H1 (cell line): ENCODE data around the gene DNAJB8. TPM values are rescaled to one million over a fixed set of nuclear protein-coding genes. Genes with fewer than 3 reads are reported as not detected.

Source experiments
- CTCF ChIA-PET: fragments of 300-600 bp; sonication (Branson Sonifier 250); formaldehyde crosslinking; loops from one replicate; lab custom pipeline; 2021; ENCODE audit not compliant: partially characterized antibody; lab: Charles Lee
- POLR2A ChIA-PET: fragments of 300-600 bp; sonication (Branson Sonifier 250); formaldehyde crosslinking; loops from one replicate; lab custom pipeline; 2021; ENCODE audit warnings: inconsistent platforms; ENCODE audit not compliant: partially characterized antibody; lab: Charles Lee
- DNase-seq, 2 experiments: peaks; one replicate each; pipeline versions ENCODE4 v3.0.0 to v3.0.0-alpha.2; 2010 to 2022; ENCODE audit warnings: low spot score in 2 of 2, low read depth in 1 of 2, mixed read lengths in 1 of 2
- FAIRE-seq: peaks from 2 replicates; lab custom pipeline; 2011; peaks lifted over from hg19 to GRCh38; lab: Jason Lieb, UNC
- H2AFZ ChIP-seq: 2 replicates; pipeline ENCODE4 v1.8.1; 2012; ENCODE audit warnings: low read length, inconsistent platforms
- H2AK5ac ChIP-seq: 2 replicates; pipeline ENCODE4 v1.6.1; 2013; ENCODE audit warnings: low read depth, low read length
- H2BK120ac ChIP-seq: replicated peaks from 2 replicates; pipeline ENCODE3; 2013; ENCODE audit warnings: low read depth, low read length, inconsistent platforms
- H2BK12ac ChIP-seq: 2 replicates; pipeline ENCODE4 v1.6.1; 2013; ENCODE audit warnings: low read depth, low read length
- H2BK15ac ChIP-seq: 2 replicates; pipeline ENCODE4 v1.6.1; 2013; ENCODE audit warnings: low read length
- H2BK20ac ChIP-seq: 2 replicates; pipeline ENCODE4 v1.6.1; 2013; ENCODE audit warnings: low read length
- H2BK5ac ChIP-seq: 2 replicates; pipeline ENCODE4 v1.6.1; 2013; ENCODE audit warnings: low read depth, low read length
- H3K14ac ChIP-seq: 2 replicates; pipeline ENCODE4 v1.6.1; 2013; ENCODE audit warnings: inconsistent platforms; ENCODE audit not compliant: insufficient read length
- H3K18ac ChIP-seq: 2 replicates; pipeline ENCODE4 v1.6.1; 2013; ENCODE audit warnings: low read length; ENCODE audit errors: extremely low read depth
- H3K23ac ChIP-seq: 2 replicates; pipeline ENCODE4 v1.6.1; 2013; ENCODE audit warnings: inconsistent platforms; ENCODE audit not compliant: insufficient read length
- H3K23me2 ChIP-seq: 2 replicates; pipeline ENCODE4 v1.6.1; 2013; ENCODE audit warnings: low read depth, low read length
- H3K27ac ChIP-seq: 2 replicates; pipeline ENCODE4 v1.6.1; 2011; ENCODE audit warnings: low read depth, low read length, inconsistent platforms
- H3K27me3 ChIP-seq, 4 experiments: replicated peaks in 1 of 4; 1 replicate in 1 of 4; 2 replicates in 3 of 4; pipeline versions ENCODE4 v1.6.1 to v1.8.1; 2011 to 2013; ENCODE audit warnings: low read length in 3 of 4, mild to moderate bottlenecking in 3 of 4, inconsistent platforms in 2 of 4, mixed read lengths in 2 of 4, moderate library complexity in 1 of 4; ENCODE audit not compliant: control insufficient read depth in 3 of 4, insufficient read depth in 3 of 4; ENCODE audit errors: extremely low read depth in 1 of 4
- H3K36me3 ChIP-seq, 4 experiments: 2 replicates each; pipeline versions ENCODE4 v1.6.1 to v1.8.1; 2011 to 2013; ENCODE audit warnings: mild to moderate bottlenecking in 4 of 4, low read length in 3 of 4, moderate library complexity in 2 of 4, control low read depth in 1 of 4, inconsistent platforms in 1 of 4; ENCODE audit not compliant: insufficient read depth in 4 of 4, control insufficient read depth in 2 of 4
- H3K4ac ChIP-seq: replicated peaks from 2 replicates; pipeline ENCODE3; 2013; ENCODE audit warnings: low read length, low read depth, mixed read lengths, inconsistent platforms; ENCODE audit not compliant: insufficient read length
- H3K4me1 ChIP-seq, 4 experiments: replicated peaks in 1 of 4; 1 replicate in 1 of 4; 2 replicates in 3 of 4; pipeline versions ENCODE4 v1.6.1 to v1.8.1; 2011 to 2013; ENCODE audit warnings: low read length in 3 of 4, inconsistent platforms in 2 of 4, mixed read lengths in 1 of 4; ENCODE audit not compliant: insufficient read depth in 4 of 4, control insufficient read depth in 3 of 4
- H3K4me2 ChIP-seq, 2 experiments: 2 replicates each; pipeline versions ENCODE4 v1.6.1 to v1.8.1; 2011 to 2013; ENCODE audit warnings: low read depth in 2 of 2, low read length in 2 of 2, control low read depth in 1 of 2, inconsistent platforms in 1 of 2, mild to moderate bottlenecking in 1 of 2; ENCODE audit not compliant: insufficient read depth in 1 of 2
- H3K4me3 ChIP-seq, 4 experiments: fragments of 200-600, 300-600 bp in 1 of 4; sonication (generic), shearing (Covaris generic), sonication (Bioruptor Twin) in 1 of 4; 2 replicates each; pipeline versions ENCODE4 v1.5.1 to v1.8.1; 2011 to 2016; ENCODE audit warnings: low read length in 4 of 4, low read depth in 3 of 4, control low read depth in 2 of 4, inconsistent platforms in 2 of 4, mild to moderate bottlenecking in 2 of 4, mixed read lengths in 1 of 4, moderate library complexity in 1 of 4; ENCODE audit not compliant: insufficient read depth in 2 of 4; ENCODE audit errors: extremely low read depth in 1 of 4
- H3K56ac ChIP-seq: replicated peaks from 2 replicates; pipeline ENCODE3; 2013; ENCODE audit warnings: low read depth, mild to moderate bottlenecking, mixed read lengths, low read length, inconsistent platforms; ENCODE audit not compliant: insufficient read length
- H3K79me1 ChIP-seq: 2 replicates; pipeline ENCODE4 v1.6.1; 2013; ENCODE audit warnings: low read depth, low read length, control low read depth
- H3K79me2 ChIP-seq, 2 experiments: 2 replicates each; pipeline versions ENCODE4 v1.6.1 to v1.8.1; 2012 to 2013; ENCODE audit warnings: low read length in 2 of 2, mild to moderate bottlenecking in 2 of 2, inconsistent platforms in 1 of 2; ENCODE audit not compliant: insufficient read depth in 2 of 2, control insufficient read depth in 1 of 2
- H3K9ac ChIP-seq, 4 experiments: replicated peaks in 1 of 4; 1 replicate in 1 of 4; 2 replicates in 3 of 4; pipeline versions ENCODE4 v1.6.1 to v1.8.1; 2011 to 2013; ENCODE audit warnings: low read depth in 3 of 4, low read length in 3 of 4, control low read depth in 2 of 4, mild to moderate bottlenecking in 2 of 4, moderate library complexity in 2 of 4, inconsistent platforms in 1 of 4; ENCODE audit errors: extremely low read depth in 1 of 4
- H3K9me3 ChIP-seq, 2 experiments: 2 replicates each; pipeline versions ENCODE4 v1.6.1 to v1.8.1; 2012 to 2013; ENCODE audit warnings: mild to moderate bottlenecking in 2 of 2, moderate library complexity in 2 of 2, control low read depth in 1 of 2, inconsistent platforms in 1 of 2, low read depth in 1 of 2, low read length in 1 of 2, mixed read lengths in 1 of 2; ENCODE audit not compliant: insufficient read depth in 2 of 2
- H4K20me1 ChIP-seq, 2 experiments: replicated peaks in 1 of 2; 2 replicates each; pipeline versions ENCODE3 to v1.8.1; 2011 to 2013; ENCODE audit warnings: inconsistent platforms in 2 of 2, low read length in 2 of 2, mild to moderate bottlenecking in 1 of 2; ENCODE audit not compliant: insufficient read depth in 2 of 2, control insufficient read depth in 1 of 2
- H4K5ac ChIP-seq: 2 replicates; pipeline ENCODE4 v1.6.1; 2013; ENCODE audit warnings: low read length, low read depth, mixed read lengths, inconsistent platforms; ENCODE audit not compliant: insufficient read length
- H4K8ac ChIP-seq: 2 replicates; pipeline ENCODE4 v1.8.0; 2013; ENCODE audit warnings: mild to moderate bottlenecking, moderate library complexity, low read length, inconsistent platforms; ENCODE audit not compliant: insufficient read depth; ENCODE audit errors: extremely low read depth
- H4K91ac ChIP-seq: replicated peaks from 2 replicates; pipeline ENCODE3; 2013; ENCODE audit warnings: low read length, mixed read lengths, inconsistent platforms; ENCODE audit not compliant: insufficient read length
- EZH2 ChIP-seq: fragments of 200-600 bp; sonication (generic); IDR thresholded peaks from 2 replicates; pipeline ENCODE4 v1.7.1; 2012; ENCODE audit warnings: low read depth, mild to moderate bottlenecking, moderate library complexity, low read length, inconsistent platforms; ENCODE audit not compliant: severe bottlenecking
- GABPA ChIP-seq: IDR thresholded peaks from 2 replicates; pipeline ENCODE4 v1.6.1; 2011; ENCODE audit warnings: mild to moderate bottlenecking, low read length, moderate library complexity, borderline replicate concordance; ENCODE audit not compliant: insufficient read depth
- SIN3A ChIP-seq, 2 experiments: IDR thresholded peaks in 1 of 2; conservative IDR thresholded peaks in 1 of 2; 2 replicates each; pipeline ENCODE4 v1.6.1; 2011 to 2012; ENCODE audit warnings: low read length in 2 of 2, improper control_type of control experiment in 1 of 2, low read depth in 1 of 2, mild to moderate bottlenecking in 1 of 2
- WGBS, 2 experiments: shearing (Covaris generic) in 1 of 2; methylation state at CpG; one replicate each; pipeline versions ENCODE4 v1.1.6 to v1.1.7; 2013 to 2015; ENCODE audit warnings: low lambda C conversion rate in 2 of 2, mixed read lengths in 2 of 2, inconsistent platforms in 1 of 2, low coverage in 1 of 2, missing lambda C conversion rate in 1 of 2; ENCODE audit not compliant: insufficient replicate concordance in 2 of 2, insufficient coverage in 1 of 2, insufficient read length in 1 of 2; ENCODE audit errors: extremely low coverage in 1 of 2, missing lambda C conversion rate in 1 of 2; 5-methylcytosine and 5-hydroxymethylcytosine counted together
- polyA plus RNA-seq, 7 experiments: library from polyadenylated mRNA; depleted of rRNA in 3 of 7; stranded (reverse) in 5 of 7; unstranded in 2 of 7; fragments of >200 nt in 5 of 7; fragments of 200-250 nt in 2 of 7; gene quantifications; 1 replicate in 5 of 7; 2 replicates in 1 of 7; 4 replicates in 1 of 7; pipeline versions ENCODE4 v1.2.1 to v1.2.3, GENCODE V29; 2011 to 2013; ENCODE audit warnings: missing spikeins in 2 of 7, mixed read lengths in 2 of 7
- total RNA-seq: library from RNA; stranded (reverse); fragmentation: NEBNext Ultra II Directional; extraction: Animal tissue kit (Norgen Biotek cat#: 25700); gene quantifications from 2 replicates; pipeline ENCODE4 v1.2.1, GENCODE V29; 2021
- TF ChIP-seq, protein P1 (sequence below), 3 experiments: IDR thresholded peaks; 1 replicate in 2 of 3; 2 replicates in 1 of 3; pipeline versions ENCODE4 v1.5.1 to v1.6.1; 2011; ENCODE audit warnings: low read length in 3 of 3, mild to moderate bottlenecking in 3 of 3, inconsistent platforms in 2 of 3, low read depth in 1 of 3, moderate library complexity in 1 of 3; ENCODE audit not compliant: insufficient read depth in 1 of 3; ENCODE audit errors: control extremely low read depth in 1 of 3
- TF ChIP-seq, protein P2 (sequence below): IDR thresholded peaks from 2 replicates; pipeline ENCODE4 v1.6.1; 2011; ENCODE audit warnings: low read length, improper control_type of control experiment

Gene DNAJB8
- total and polyA plus RNA-seq, 2 of the 8 experiments (the other 6 are each of a cell fraction or from before 2014, with no cell fraction given) = not detected

DNA sequence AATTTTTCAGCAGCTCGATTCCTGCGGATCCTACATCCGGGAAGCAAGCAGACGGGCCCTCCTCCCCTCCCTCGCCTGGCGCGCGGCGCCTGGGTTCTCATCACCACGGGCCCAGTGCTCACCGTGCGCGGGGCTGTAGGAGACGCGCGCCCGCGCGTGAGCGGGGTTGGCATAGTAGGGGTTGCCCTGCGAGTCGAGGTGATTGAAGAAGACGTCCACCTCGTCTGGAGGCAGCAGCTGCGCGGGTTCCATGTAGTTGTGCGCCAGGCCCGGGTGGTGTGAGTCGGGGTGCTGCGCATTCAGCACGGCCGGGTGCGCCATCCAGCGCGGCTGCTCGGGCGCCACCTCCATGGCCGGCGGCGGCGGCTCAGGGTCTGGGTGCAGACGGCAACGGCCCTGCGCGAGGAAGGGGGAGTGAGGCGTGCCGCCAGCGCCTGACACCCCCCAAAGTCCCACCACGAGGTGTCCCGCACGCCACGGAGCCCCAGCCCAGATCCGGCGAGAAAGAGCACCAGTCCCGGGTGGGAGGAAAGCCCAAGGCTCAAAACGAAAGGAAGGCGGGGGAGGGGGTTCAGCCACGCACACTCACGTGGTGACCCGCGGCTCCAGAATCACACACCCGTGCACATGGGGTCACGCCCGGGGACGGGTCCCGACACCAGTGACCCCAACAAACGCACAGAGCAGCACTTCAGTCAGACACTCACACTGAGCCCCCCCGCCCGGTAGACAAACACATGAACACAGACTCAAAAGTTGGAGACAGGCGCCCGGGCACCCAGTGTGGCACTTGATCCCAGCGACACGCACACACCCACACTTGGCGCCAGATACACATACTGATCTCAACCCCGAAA is 20.2 kb upstream of the DNAJB8 start:
- H3K4me2 ChIP-seq = peak overlapping the region; percentile 63 to 95
- POLR2A ChIA-PET = interaction anchor here (1.2 to 1.4 kb wide), 2 partner anchors 10 to 54 kb away, joined by 4 to 6 read pairs; no protein-coding TSS in a partner anchor
- H3K79me2 ChIP-seq = no peaks in the 10 kb centered on the region
- 0 out of 2 replicates have a peak, but pooled peaks have one; percentile 64 for TF ChIP-seq GABPA
- TF ChIP-seq, protein P1, sequence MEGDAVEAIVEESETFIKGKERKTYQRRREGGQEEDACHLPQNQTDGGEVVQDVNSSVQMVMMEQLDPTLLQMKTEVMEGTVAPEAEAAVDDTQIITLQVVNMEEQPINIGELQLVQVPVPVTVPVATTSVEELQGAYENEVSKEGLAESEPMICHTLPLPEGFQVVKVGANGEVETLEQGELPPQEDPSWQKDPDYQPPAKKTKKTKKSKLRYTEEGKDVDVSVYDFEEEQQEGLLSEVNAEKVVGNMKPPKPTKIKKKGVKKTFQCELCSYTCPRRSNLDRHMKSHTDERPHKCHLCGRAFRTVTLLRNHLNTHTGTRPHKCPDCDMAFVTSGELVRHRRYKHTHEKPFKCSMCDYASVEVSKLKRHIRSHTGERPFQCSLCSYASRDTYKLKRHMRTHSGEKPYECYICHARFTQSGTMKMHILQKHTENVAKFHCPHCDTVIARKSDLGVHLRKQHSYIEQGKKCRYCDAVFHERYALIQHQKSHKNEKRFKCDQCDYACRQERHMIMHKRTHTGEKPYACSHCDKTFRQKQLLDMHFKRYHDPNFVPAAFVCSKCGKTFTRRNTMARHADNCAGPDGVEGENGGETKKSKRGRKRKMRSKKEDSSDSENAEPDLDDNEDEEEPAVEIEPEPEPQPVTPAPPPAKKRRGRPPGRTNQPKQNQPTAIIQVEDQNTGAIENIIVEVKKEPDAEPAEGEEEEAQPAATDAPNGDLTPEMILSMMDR (IDR thresholded peaks at IDR 0.05; ENCODE audit: control extremely low read depth in 1 of 3, insufficient read depth in 1 of 3, low read depth in 1 of 3, low read length in 3 of 3) = no peak
- TF ChIP-seq EZH2 = peak; percentile 96
- no peak for TF ChIP-seq SIN3A (conservative IDR thresholded peaks at IDR 0.05 in 1 of 2, IDR thresholded peaks at IDR 0.05 in 1 of 2; ENCODE audit: low read depth in 1 of 2, low read length in 2 of 2)
- TF ChIP-seq, protein P2, sequence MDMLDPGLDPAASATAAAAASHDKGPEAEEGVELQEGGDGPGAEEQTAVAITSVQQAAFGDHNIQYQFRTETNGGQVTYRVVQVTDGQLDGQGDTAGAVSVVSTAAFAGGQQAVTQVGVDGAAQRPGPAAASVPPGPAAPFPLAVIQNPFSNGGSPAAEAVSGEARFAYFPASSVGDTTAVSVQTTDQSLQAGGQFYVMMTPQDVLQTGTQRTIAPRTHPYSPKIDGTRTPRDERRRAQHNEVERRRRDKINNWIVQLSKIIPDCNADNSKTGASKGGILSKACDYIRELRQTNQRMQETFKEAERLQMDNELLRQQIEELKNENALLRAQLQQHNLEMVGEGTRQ = no peak

More for the DNA sequence above, 20.2 kb upstream of the DNAJB8 start:
- peaks cover 87 to 100% (median 99%) of the 10 kb centered on the region in 4 experiments for H3K27me3 ChIP-seq
- no peak overlapping the region; the same call in 1 of the 2 replicates for H4K8ac ChIP-seq
- H3K4ac ChIP-seq = peak overlapping the region; percentile 94
- H4K20me1 ChIP-seq = peaks cover 15 to 21% of the 10 kb centered on the region in 2 experiments
- no peak overlapping the region for H2AFZ ChIP-seq
- H3K9ac ChIP-seq = no peak overlapping the region
- H3K79me1 ChIP-seq = no peaks in the 10 kb centered on the region
- peaks cover 27% of the 10 kb centered on the region; the same call in 1 of the 2 replicates for H3K23me2 ChIP-seq
- H3K18ac ChIP-seq = no peak overlapping the region; the same call in 1 of the 2 replicates
- H3K27ac ChIP-seq = no peak overlapping the region
- no peak overlapping the region for H3K56ac ChIP-seq
- no peak overlapping the region for H2BK120ac ChIP-seq
- H2BK20ac ChIP-seq = 0 out of 2 replicates have a peak overlapping the region, but pooled peaks have one; percentile 48
- no peak overlapping the region for H3K23ac ChIP-seq
- FAIRE-seq (no peak), DNase-seq (no peak)
- H4K5ac ChIP-seq = no peak overlapping the region
- CTCF ChIA-PET = interaction anchor here (0.6 to 7.9 kb wide), 8 partner anchors 9 to 485 kb away, joined by 3 to 42 read pairs (median 6); no protein-coding TSS in a partner anchor
- peak overlapping the region; percentile 6 to 63 (median 20); a peak in 6 of 8 replicates for H3K4me3 ChIP-seq
- H3K14ac ChIP-seq = no peak overlapping the region
- no peaks in the 10 kb centered on the region for H3K9me3 ChIP-seq
- H2BK5ac ChIP-seq = no peak overlapping the region; the same call in 1 of the 2 replicates
- 3% methylated on average over 65 of the region's 75 CpGs; no CpG with 5 or more reads in 1 of the 2 experiments for WGBS, 2 experiments
- H2AK5ac ChIP-seq = no peak overlapping the region
- peak overlapping the region; percentile 84; the same call in 1 of the 2 replicates for H2BK12ac ChIP-seq
- H4K91ac ChIP-seq = no peak overlapping the region
- H2BK15ac ChIP-seq = peak overlapping the region; percentile 29; the same call in 1 of the 2 replicates
- peaks cover 8 to 83% (median 55%) of the 10 kb centered on the region in 4 experiments for H3K4me1 ChIP-seq
- H3K36me3 ChIP-seq = peaks cover 0 to 12% (median 0%) of the 10 kb centered on the region in 4 experiments; a peak in 1 of 8 replicates
